Fibroblast of peridontal ligament (primary cell): Measurements from ENCODE around the gene GAMT.

ENCODE experiments used
- DNase-seq: peaks from one replicate; pipeline ENCODE4 v3.0.0-alpha.2; 2010; ENCODE audit errors: extremely low read depth

The GAMT gene

GRCh38 chr19:1384478-1385110, 16.7 kb downstream of the GAMT start:
- no peak for DNase-seq

GRCh38 chr19:1384085-1384462, 17.3 kb downstream of the GAMT start:
- DNase-seq = no peak

- peak; percentile 93 for DNase-seq
Observed at GRCh38 chr19:1383312-1384084, 17.8 kb downstream of the GAMT start, which contains the start of gene NDUFS7. Gene NDUFS7, plus strand, starts transcription at chr19:1383907. Its CDS starts 20 bp downstream, at chr19:1383927.

GRCh38 chr19:1383017-1383311, 18.4 kb downstream of the GAMT start:
- DNase-seq = no peak

GRCh38 chr19:1382250-1382649, 19.1 kb downstream of the GAMT start:
- no peak for DNase-seq

GRCh38 chr19:1379961-1380489, 21.3 kb downstream of the GAMT start:
- DNase-seq = no peak

- DNase-seq = no peak
Observed at GRCh38 chr19:1379126-1379905, 22.0 kb downstream of the GAMT start.

GRCh38 chr19:1377965-1378785, 23.2 kb downstream of the GAMT start:
- no peak for DNase-seq

- no peak for DNase-seq
Observed at GRCh38 chr19:1377176-1377964, 24.0 kb downstream of the GAMT start.

GRCh38 chr19:1376415-1376805, 24.9 kb downstream of the GAMT start:
- DNase-seq = no peak

GRCh38 chr19:1374250-1374577, 27.1 kb downstream of the GAMT start:
- no peak for DNase-seq

GRCh38 chr19:1373534-1374249, 27.6 kb downstream of the GAMT start:
- DNase-seq = no peak

- DNase-seq = no peak
Observed at GRCh38 chr19:1373042-1373533, 28.3 kb downstream of the GAMT start.

- no peak for DNase-seq
Observed at GRCh38 chr19:1370579-1371361, 30.6 kb downstream of the GAMT start.

GRCh38 chr19:1369214-1369805, 32.0 kb downstream of the GAMT start:
- DNase-seq = no peak

- no peak for DNase-seq
Observed at GRCh38 chr19:1366899-1367870, 34.2 kb downstream of the GAMT start.

- no peak for DNase-seq
Observed at GRCh38 chr19:1366296-1366695, 35.0 kb downstream of the GAMT start.
